ENCODE measurements around the gene PROM1. TPM values are rescaled to one million over a fixed set of nuclear protein-coding genes. Genes with fewer than 3 reads are reported as not detected.

PROM1 gene
- polyA plus RNA-seq, 1 donor from 2014 or later, result 1.1 TPM

GRCh38 chr4:16123356-16124084, 39.7 kb upstream of the PROM1 start:
- Histone ChIP-seq H3K79me2 (replicated peaks; ENCODE audit: insufficient read depth, low read length) (no peaks in the 10 kb centered on the region), H2AFZ (ENCODE audit: low read depth, low read length) (no peak overlapping the region), H3K4me3 (ENCODE audit: low read length) (no peak overlapping the region), H3K9me2 (ENCODE audit: insufficient read depth, low read length) (no peaks in the 10 kb centered on the region), H4K20me1 (ENCODE audit: insufficient read depth) (no peaks in the 10 kb centered on the region), H3K36me3 (ENCODE audit: insufficient read depth, low read length) (no peaks in the 10 kb centered on the region), H3K27me3 (ENCODE audit: insufficient read depth, low read depth, low read length) (no peaks in the 10 kb centered on the region), H3K27ac (ENCODE audit: low read length) (no peak overlapping the region), H3K9me3 (ENCODE audit: low read length) (no peaks in the 10 kb centered on the region), H3K4me2 (ENCODE audit: low read length) (no peak overlapping the region), H3K9ac (ENCODE audit: low read length) (no peak overlapping the region), H3F3A (ENCODE audit: insufficient read depth, low read length, poor library complexity, severe bottlenecking) (no peaks in the 10 kb centered on the region)
- TF ChIP-seq RAD21 (conservative IDR thresholded peaks at IDR 0.05) (no peak), MXI1 (conservative IDR thresholded peaks at IDR 0.05; ENCODE audit: poor library complexity, severe bottlenecking) (no peak), REST (IDR thresholded peaks at IDR 0.05; ENCODE audit: borderline replicate concordance) (no peak), EP300 (conservative IDR thresholded peaks at IDR 0.05; ENCODE audit: poor library complexity, severe bottlenecking) (no peak), POLR2AphosphoS5 (IDR thresholded peaks at IDR 0.05) (no peak), TAF1 (IDR thresholded peaks at IDR 0.05; ENCODE audit: low read depth) (no peak), EZH2 (IDR thresholded peaks at IDR 0.05; ENCODE audit: borderline replicate concordance, insufficient read depth, low read length, poor library complexity, severe bottlenecking) (no peak), SMC3 (conservative IDR thresholded peaks at IDR 0.05; ENCODE audit: poor library complexity) (no peak)
- TF ChIP-seq, protein P1, sequence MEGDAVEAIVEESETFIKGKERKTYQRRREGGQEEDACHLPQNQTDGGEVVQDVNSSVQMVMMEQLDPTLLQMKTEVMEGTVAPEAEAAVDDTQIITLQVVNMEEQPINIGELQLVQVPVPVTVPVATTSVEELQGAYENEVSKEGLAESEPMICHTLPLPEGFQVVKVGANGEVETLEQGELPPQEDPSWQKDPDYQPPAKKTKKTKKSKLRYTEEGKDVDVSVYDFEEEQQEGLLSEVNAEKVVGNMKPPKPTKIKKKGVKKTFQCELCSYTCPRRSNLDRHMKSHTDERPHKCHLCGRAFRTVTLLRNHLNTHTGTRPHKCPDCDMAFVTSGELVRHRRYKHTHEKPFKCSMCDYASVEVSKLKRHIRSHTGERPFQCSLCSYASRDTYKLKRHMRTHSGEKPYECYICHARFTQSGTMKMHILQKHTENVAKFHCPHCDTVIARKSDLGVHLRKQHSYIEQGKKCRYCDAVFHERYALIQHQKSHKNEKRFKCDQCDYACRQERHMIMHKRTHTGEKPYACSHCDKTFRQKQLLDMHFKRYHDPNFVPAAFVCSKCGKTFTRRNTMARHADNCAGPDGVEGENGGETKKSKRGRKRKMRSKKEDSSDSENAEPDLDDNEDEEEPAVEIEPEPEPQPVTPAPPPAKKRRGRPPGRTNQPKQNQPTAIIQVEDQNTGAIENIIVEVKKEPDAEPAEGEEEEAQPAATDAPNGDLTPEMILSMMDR (IDR thresholded peaks at IDR 0.05; ENCODE audit: poor library complexity, severe bottlenecking), result no peak

DNA sequence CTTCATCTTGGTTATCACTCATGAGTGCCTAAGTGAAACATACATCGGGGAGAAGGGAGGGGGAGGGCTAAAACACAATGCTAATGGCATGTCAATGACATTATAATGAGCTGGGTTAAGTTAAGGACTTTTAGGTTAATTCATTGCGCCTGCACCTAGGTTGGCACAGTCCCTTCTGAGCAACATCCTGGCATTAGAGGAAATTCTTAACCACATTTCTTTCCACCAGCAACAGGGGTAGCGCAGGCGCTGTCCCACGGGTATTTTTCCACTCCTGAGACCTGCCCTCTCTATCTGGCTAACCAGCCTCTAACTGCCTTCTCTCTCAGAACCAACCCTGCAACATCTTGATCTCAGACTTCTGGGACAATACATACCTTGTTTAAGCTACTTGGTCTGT, 39.0 kb upstream of the PROM1 start:
- H3F3A ChIP-seq (ENCODE audit: insufficient read depth, low read length, poor library complexity, severe bottlenecking), result no peaks in the 10 kb centered on the region
- H3K36me3 ChIP-seq (ENCODE audit: insufficient read depth, low read length), result no peaks in the 10 kb centered on the region
- no peaks in the 10 kb centered on the region for H3K9me3 ChIP-seq (ENCODE audit: low read length)
- H3K4me2 ChIP-seq (ENCODE audit: low read length), result no peak overlapping the region
- no peak overlapping the region for H3K27ac ChIP-seq (ENCODE audit: low read length)
- no peak for TF ChIP-seq EZH2 (IDR thresholded peaks at IDR 0.05; ENCODE audit: borderline replicate concordance, insufficient read depth, low read length, poor library complexity, severe bottlenecking)
- no peak for TF ChIP-seq RAD21 (conservative IDR thresholded peaks at IDR 0.05)
- no peak for TF ChIP-seq POLR2AphosphoS5 (IDR thresholded peaks at IDR 0.05)
- no peak for TF ChIP-seq SMC3 (conservative IDR thresholded peaks at IDR 0.05; ENCODE audit: poor library complexity)
- no peak for TF ChIP-seq EP300 (conservative IDR thresholded peaks at IDR 0.05; ENCODE audit: poor library complexity, severe bottlenecking)
- no peak for TF ChIP-seq REST (IDR thresholded peaks at IDR 0.05; ENCODE audit: borderline replicate concordance)
- TF ChIP-seq TAF1 (IDR thresholded peaks at IDR 0.05; ENCODE audit: low read depth), result no peak
- TF ChIP-seq MXI1 (conservative IDR thresholded peaks at IDR 0.05; ENCODE audit: poor library complexity, severe bottlenecking), result no peak
- TF ChIP-seq, protein P1 (IDR thresholded peaks at IDR 0.05; ENCODE audit: poor library complexity, severe bottlenecking), result no peak
- no peak overlapping the region for H3K9ac ChIP-seq (ENCODE audit: low read length)
- no peaks in the 10 kb centered on the region for H3K79me2 ChIP-seq (replicated peaks; ENCODE audit: insufficient read depth, low read length)
- H3K4me3 ChIP-seq (ENCODE audit: low read length), result no peak overlapping the region
- H3K27me3 ChIP-seq (ENCODE audit: insufficient read depth, low read depth, low read length), result no peaks in the 10 kb centered on the region
- no peaks in the 10 kb centered on the region for H3K9me2 ChIP-seq (ENCODE audit: insufficient read depth, low read length)
- H2AFZ ChIP-seq (ENCODE audit: low read depth, low read length), result no peak overlapping the region
- no peaks in the 10 kb centered on the region for H4K20me1 ChIP-seq (ENCODE audit: insufficient read depth)
